HCT116 (cell line): ENCODE results near the gene RCAN2. TPM values are rescaled to one million over a fixed set of nuclear protein-coding genes. Genes with fewer than 3 reads are reported as not detected.

ENCODE experiments used
- ATAC-seq: fragments of 200-7000 bp; cut with Tn5 transposase; 2 replicates; pipeline ENCODE4 v1.9.1; 2020; ENCODE audit warnings: mild to moderate bottlenecking, moderate library complexity
- BruUV-seq: library from RNA; stranded (reverse); fragments of 400-500 nt; replicated peaks from 2 replicates; lab custom pipeline; 2021; lab: Mats Ljungman, UMichigan
- CTCF ChIA-PET: fragments of 300-600 bp; sonication (Branson Sonifier 250); formaldehyde crosslinking; loops from one replicate; lab custom pipeline; 2021; ENCODE audit warnings: antibody characterized with exemption; lab: Charles Lee
- POLR2A ChIA-PET: fragments of 300-600, 350-600 bp; sonication (Branson Sonifier 250); formaldehyde crosslinking; loops from one replicate; lab custom pipeline; 2021; ENCODE audit warnings: antibody characterized with exemption; lab: Charles Lee
- RAD21 ChIA-PET, 2 experiments: fragments of 300-600 bp; sonication (Branson Sonifier 250); formaldehyde crosslinking; loops; one replicate each; lab custom pipeline; 2023; ENCODE audit warnings: low total read pairs in 2 of 2; ENCODE audit not compliant: uncharacterized antibody in 2 of 2, unreplicated experiment in 2 of 2, low non-redundant PET in 1 of 2; lab: Charles Lee
- DNase-seq: peaks from one replicate; pipeline ENCODE4 v3.0.0-alpha.2; 2010; ENCODE audit warnings: low read depth, low spot score
- H2AFZ ChIP-seq: fragments of 200-600 bp; shearing (Covaris generic), sonication (generic); 2 replicates; pipeline ENCODE4 v1.6.1; 2017; ENCODE audit warnings: low read depth, mixed run types, mixed read lengths, antibody characterized with exemption, low read length; ENCODE audit not compliant: poor library complexity, severe bottlenecking
- H3K27ac ChIP-seq: 2 replicates; pipeline ENCODE4 v1.5.1; 2012; ENCODE audit warnings: low read depth, low read length
- H3K27me3 ChIP-seq: fragments of 200-600 bp; sonication (generic); 2 replicates; pipeline ENCODE4 v1.6.1; 2016; ENCODE audit warnings: mixed run types, low read length, mixed read lengths; ENCODE audit not compliant: insufficient read depth
- H3K36me3 ChIP-seq, 2 experiments: fragments of 200-500 bp in 1 of 2; fragments of 200-600 bp in 1 of 2; sonication (Bioruptor generic) in 1 of 2; sonication (generic) in 1 of 2; 2 replicates each; pipeline versions ENCODE4 v1.5.1 to v1.6.1; 2014 to 2016; ENCODE audit warnings: low read length in 2 of 2, inconsistent platforms in 1 of 2, mixed read lengths in 1 of 2, mixed run types in 1 of 2; ENCODE audit not compliant: insufficient read depth in 2 of 2, control insufficient read depth in 1 of 2
- H3K4me1 ChIP-seq, 2 experiments: fragments of 200-600 bp in 1 of 2; sonication (generic) in 1 of 2; 2 replicates each; pipeline versions ENCODE4 v1.5.1 to v1.6.1; 2012 to 2017; ENCODE audit warnings: low read length in 2 of 2, inconsistent platforms in 1 of 2, mild to moderate bottlenecking in 1 of 2, mixed read lengths in 1 of 2, mixed run types in 1 of 2, moderate library complexity in 1 of 2; ENCODE audit not compliant: insufficient read depth in 2 of 2, control insufficient read depth in 1 of 2
- H3K4me2 ChIP-seq: fragments of 200-600 bp; sonication (generic); 2 replicates; pipeline ENCODE4 v1.6.1; 2017; ENCODE audit warnings: mixed run types, low read length, mixed read lengths
- H3K4me3 ChIP-seq, 2 experiments: fragments of 200-600 bp in 1 of 2; sonication (generic) in 1 of 2; replicated peaks in 1 of 2; 2 replicates each; pipeline ENCODE4 v1.5.1; 2011 to 2016; ENCODE audit warnings: low read length in 2 of 2, control low read depth in 1 of 2, low read depth in 1 of 2, mild to moderate bottlenecking in 1 of 2, mixed read lengths in 1 of 2, mixed run types in 1 of 2
- H3K79me2 ChIP-seq: fragments of 200-600 bp; sonication (generic); 2 replicates; pipeline ENCODE4 v1.6.1; 2017; ENCODE audit warnings: mild to moderate bottlenecking, mixed run types, low read length, moderate library complexity, mixed read lengths; ENCODE audit not compliant: insufficient read depth
- H3K9ac ChIP-seq: fragments of 200-600 bp; sonication (generic); 2 replicates; pipeline ENCODE4 v1.6.1; 2016; ENCODE audit warnings: low read length, mixed read lengths
- H3K9me2 ChIP-seq: fragments of 200-600 bp; sonication (generic), shearing (Covaris generic); 2 replicates; pipeline ENCODE4 v1.6.1; 2017; ENCODE audit warnings: mixed run types, mild to moderate bottlenecking, moderate library complexity; ENCODE audit not compliant: insufficient read depth
- H3K9me3 ChIP-seq, 2 experiments: fragments of 200-500 bp in 1 of 2; fragments of 200-600 bp in 1 of 2; sonication (Bioruptor generic) in 1 of 2; sonication (generic) in 1 of 2; 2 replicates each; pipeline ENCODE4 v1.6.1; 2014 to 2017; ENCODE audit warnings: low read length in 2 of 2, mixed read lengths in 2 of 2, inconsistent platforms in 1 of 2, low read depth in 1 of 2, mild to moderate bottlenecking in 1 of 2, mixed run types in 1 of 2, moderate library complexity in 1 of 2; ENCODE audit not compliant: control insufficient read depth in 1 of 2, insufficient read depth in 1 of 2
- H4K20me1 ChIP-seq: fragments of 200-600 bp; sonication (generic), shearing (Covaris generic); 2 replicates; pipeline ENCODE4 v1.6.1; 2017; ENCODE audit warnings: mixed run types, mild to moderate bottlenecking, moderate library complexity; ENCODE audit not compliant: insufficient read depth
- ATF3 ChIP-seq: IDR thresholded peaks from 2 replicates; pipeline ENCODE4 v1.6.1; 2012
- CBX3 ChIP-seq: IDR thresholded peaks from 2 replicates; pipeline ENCODE4 v1.6.1; 2012; ENCODE audit warnings: low read depth
- CEBPB ChIP-seq: IDR thresholded peaks from 2 replicates; pipeline ENCODE4 v1.6.1; 2012; ENCODE audit warnings: low read depth
- EGR1 ChIP-seq: IDR thresholded peaks from 2 replicates; pipeline ENCODE4 v1.6.1; 2012; ENCODE audit warnings: low read depth
- ELF1 ChIP-seq: IDR thresholded peaks from 2 replicates; pipeline ENCODE4 v1.6.1; 2012; ENCODE audit warnings: low read depth, borderline replicate concordance
- EZH2 ChIP-seq: fragments of 200-600 bp; sonication (generic); IDR thresholded peaks from 2 replicates; pipeline ENCODE4 v1.6.1; 2017; ENCODE audit warnings: antibody characterized with exemption, mixed run types
- EZH2phosphoT487 ChIP-seq: fragments of 200-600 bp; IDR thresholded peaks from 2 replicates; pipeline ENCODE4 v1.6.1; 2018; ENCODE audit warnings: antibody characterized with exemption, borderline replicate concordance
- FOSL1 ChIP-seq: IDR thresholded peaks from 2 replicates; pipeline ENCODE4 v1.6.1; 2012; ENCODE audit warnings: low read depth
- JUND ChIP-seq: IDR thresholded peaks from 2 replicates; pipeline ENCODE4 v1.6.1; 2012
- POLR2A ChIP-seq: IDR thresholded peaks from 2 replicates; pipeline ENCODE4 v1.7.0; 2011; ENCODE audit warnings: borderline replicate concordance; ENCODE audit not compliant: insufficient read depth, insufficient read length; ENCODE audit errors: extremely low read depth
- POLR2AphosphoS5 ChIP-seq: IDR thresholded peaks from 2 replicates; pipeline ENCODE4 v1.6.1; 2011; ENCODE audit warnings: mild to moderate bottlenecking, low read depth, low read length, moderate library complexity
- RAD21 ChIP-seq: IDR thresholded peaks from 2 replicates; pipeline ENCODE4 v1.6.1; 2012; ENCODE audit warnings: low read depth, mild to moderate bottlenecking
- SIN3A ChIP-seq: IDR thresholded peaks from 2 replicates; pipeline ENCODE4 v1.6.1; 2012; ENCODE audit warnings: low read depth
- SP1 ChIP-seq: IDR thresholded peaks from 2 replicates; pipeline ENCODE4 v1.6.1; 2012; ENCODE audit warnings: low read depth
- SRF ChIP-seq: IDR thresholded peaks from 2 replicates; pipeline ENCODE4 v1.6.1; 2012; ENCODE audit warnings: low read depth
- TCF7L2 ChIP-seq: IDR thresholded peaks from 2 replicates; pipeline ENCODE4 v1.7.0; 2011; ENCODE audit warnings: borderline replicate concordance, inconsistent platforms; ENCODE audit not compliant: insufficient read depth, insufficient read length; ENCODE audit errors: extremely low read depth
- YY1 ChIP-seq: IDR thresholded peaks from 2 replicates; pipeline ENCODE4 v1.6.1; 2011; ENCODE audit warnings: low read length, low read depth, moderate library complexity, mild to moderate bottlenecking; ENCODE audit not compliant: insufficient replicate concordance; ENCODE audit errors: extremely low read depth
- ZFX ChIP-seq: fragments of 450-650 bp; IDR thresholded peaks from 2 replicates; pipeline ENCODE4 v1.6.1; 2017
- ZNF274 ChIP-seq: fragments of 200-500 bp; sonication (Bioruptor generic); IDR thresholded peaks from 2 replicates; pipeline ENCODE4 v1.6.1; 2014; ENCODE audit warnings: mild to moderate bottlenecking, low read depth, low read length, inconsistent platforms
- intact Hi-C: fragments of 100-400 bp; cut with micrococcal nuclease; formaldehyde crosslinking; loops from 2 replicates; pipeline ENCODE4 v1.10.0; 2022
- total RNA-seq: library from RNA; stranded (reverse); gene quantifications from one replicate; pipeline ENCODE4 v1.2.1, GENCODE V29; 2021; ENCODE audit not compliant: unreplicated experiment
- TF ChIP-seq, protein P1 (sequence below): IDR thresholded peaks from 2 replicates; pipeline ENCODE4 v1.6.1; 2012

RCAN2 gene
- total RNA-seq, 1 experiment from 2014 or later = 0.57 TPM

GRCh38 chr6:46305833-46306232 is 185.4 kb downstream of the RCAN2 start:
- H2AFZ ChIP-seq = no peak overlapping the region
- POLR2A ChIA-PET = no interaction called here
- intact Hi-C loops = no loop called here
- TF ChIP-seq EGR1 (no peak), EZH2phosphoT487 (no peak), ZFX (no peak), CEBPB (no peak), ATF3 (no peak), ZNF274 (no peak), RAD21 (no peak), YY1 (no peak), ELF1 (no peak), TCF7L2 (no peak), CBX3 (no peak), SP1 (no peak), SIN3A (no peak), FOSL1 (no peak), JUND (no peak), POLR2AphosphoS5 (no peak), SRF (no peak), EZH2 (no peak), POLR2A (no peak)
- TF ChIP-seq, protein P1, sequence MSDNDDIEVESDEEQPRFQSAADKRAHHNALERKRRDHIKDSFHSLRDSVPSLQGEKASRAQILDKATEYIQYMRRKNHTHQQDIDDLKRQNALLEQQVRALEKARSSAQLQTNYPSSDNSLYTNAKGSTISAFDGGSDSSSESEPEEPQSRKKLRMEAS = no peak
- TF ChIP-seq, all 23 proteins: peak for 0
- Histone ChIP-seq H3K27me3 (no peaks in the 10 kb centered on the region), H3K9me3 (no peaks in the 10 kb centered on the region), H3K4me2 (no peak overlapping the region), H3K27ac (no peak overlapping the region), H3K79me2 (no peaks in the 10 kb centered on the region), H3K4me3 (no peak overlapping the region), H3K9me2 (no peaks in the 10 kb centered on the region), H3K4me1 (no peaks in the 10 kb centered on the region), H4K20me1 (no peaks in the 10 kb centered on the region), H3K9ac (no peak overlapping the region), H3K36me3 (no peaks in the 10 kb centered on the region)
- RAD21 ChIA-PET = no interaction called here
- BruUV-seq = no TSS peak
- CTCF ChIA-PET = no interaction called here
- DNase-seq (no peak), ATAC-seq (no peak)
